ELF-1 (cell line): ENCODE measurements around the gene NAV2.

ENCODE experiments used
- DNase-seq: peaks from one replicate; pipeline ENCODE4 v3.0.0-alpha.2; 2016; ENCODE audit warnings: low read depth, low spot score

The NAV2 gene

GRCh38 chr11:19968860-19969259, 256.2 kb downstream of the NAV2 start:
- no peak for DNase-seq

- no peak for DNase-seq
Observed at GRCh38 chr11:19970944-19971343, 258.3 kb downstream of the NAV2 start.

GRCh38 chr11:19972091-19972490, 259.5 kb downstream of the NAV2 start:
- DNase-seq: no peak

GRCh38 chr11:19972651-19973050, 260.0 kb downstream of the NAV2 start:
- no peak for DNase-seq

GRCh38 chr11:19973136-19973635, 260.5 kb downstream of the NAV2 start:
- DNase-seq: no peak

- DNase-seq: no peak
Observed at GRCh38 chr11:19974886-19975285, 262.2 kb downstream of the NAV2 start.

- DNase-seq: no peak
Observed at GRCh38 chr11:19975414-19975990, 262.9 kb downstream of the NAV2 start.

GRCh38 chr11:19976281-19976941, 263.8 kb downstream of the NAV2 start:
- DNase-seq: no peak

- no peak for DNase-seq
Observed at GRCh38 chr11:19977941-19978340, 265.3 kb downstream of the NAV2 start.

- no peak for DNase-seq
Observed at GRCh38 chr11:19978668-19979518, 266.3 kb downstream of the NAV2 start.

- no peak for DNase-seq
Observed at GRCh38 chr11:19979519-19979845, 266.8 kb downstream of the NAV2 start.

- no peak for DNase-seq
Observed at GRCh38 chr11:19980388-19980787, 267.8 kb downstream of the NAV2 start.

GRCh38 chr11:19980957-19981669, 268.5 kb downstream of the NAV2 start:
- DNase-seq: no peak

- no peak for DNase-seq
Observed at GRCh38 chr11:19982774-19983495, 270.3 kb downstream of the NAV2 start.

- no peak for DNase-seq
Observed at GRCh38 chr11:19984048-19984742, 271.6 kb downstream of the NAV2 start.

GRCh38 chr11:19985111-19985510, 272.5 kb downstream of the NAV2 start:
- DNase-seq: no peak

- DNase-seq: peak; percentile 35
Observed at GRCh38 chr11:19987331-19987801, 274.7 kb downstream of the NAV2 start.

- peak; percentile 62 for DNase-seq
Observed at GRCh38 chr11:19988598-19988997, 276.0 kb downstream of the NAV2 start.

GRCh38 chr11:19989191-19989590, 276.6 kb downstream of the NAV2 start:
- no peak for DNase-seq

- no peak for DNase-seq
Observed at GRCh38 chr11:19992162-19992561, 279.5 kb downstream of the NAV2 start.

- no peak for DNase-seq
Observed at GRCh38 chr11:19992998-19993397, 280.4 kb downstream of the NAV2 start.
